ENCODE data around the gene JMY.

JMY gene, protein sequence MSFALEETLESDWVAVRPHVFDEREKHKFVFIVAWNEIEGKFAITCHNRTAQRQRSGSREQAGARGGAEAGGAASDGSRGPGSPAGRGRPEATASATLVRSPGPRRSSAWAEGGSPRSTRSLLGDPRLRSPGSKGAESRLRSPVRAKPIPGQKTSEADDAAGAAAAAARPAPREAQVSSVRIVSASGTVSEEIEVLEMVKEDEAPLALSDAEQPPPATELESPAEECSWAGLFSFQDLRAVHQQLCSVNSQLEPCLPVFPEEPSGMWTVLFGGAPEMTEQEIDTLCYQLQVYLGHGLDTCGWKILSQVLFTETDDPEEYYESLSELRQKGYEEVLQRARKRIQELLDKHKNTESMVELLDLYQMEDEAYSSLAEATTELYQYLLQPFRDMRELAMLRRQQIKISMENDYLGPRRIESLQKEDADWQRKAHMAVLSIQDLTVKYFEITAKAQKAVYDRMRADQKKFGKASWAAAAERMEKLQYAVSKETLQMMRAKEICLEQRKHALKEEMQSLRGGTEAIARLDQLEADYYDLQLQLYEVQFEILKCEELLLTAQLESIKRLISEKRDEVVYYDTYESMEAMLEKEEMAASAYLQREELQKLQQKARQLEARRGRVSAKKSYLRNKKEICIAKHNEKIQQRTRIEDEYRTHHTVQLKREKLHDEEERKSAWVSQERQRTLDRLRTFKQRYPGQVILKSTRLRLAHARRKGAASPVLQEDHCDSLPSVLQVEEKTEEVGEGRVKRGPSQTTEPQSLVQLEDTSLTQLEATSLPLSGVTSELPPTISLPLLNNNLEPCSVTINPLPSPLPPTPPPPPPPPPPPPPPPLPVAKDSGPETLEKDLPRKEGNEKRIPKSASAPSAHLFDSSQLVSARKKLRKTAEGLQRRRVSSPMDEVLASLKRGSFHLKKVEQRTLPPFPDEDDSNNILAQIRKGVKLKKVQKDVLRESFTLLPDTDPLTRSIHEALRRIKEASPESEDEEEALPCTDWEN

DNA sequence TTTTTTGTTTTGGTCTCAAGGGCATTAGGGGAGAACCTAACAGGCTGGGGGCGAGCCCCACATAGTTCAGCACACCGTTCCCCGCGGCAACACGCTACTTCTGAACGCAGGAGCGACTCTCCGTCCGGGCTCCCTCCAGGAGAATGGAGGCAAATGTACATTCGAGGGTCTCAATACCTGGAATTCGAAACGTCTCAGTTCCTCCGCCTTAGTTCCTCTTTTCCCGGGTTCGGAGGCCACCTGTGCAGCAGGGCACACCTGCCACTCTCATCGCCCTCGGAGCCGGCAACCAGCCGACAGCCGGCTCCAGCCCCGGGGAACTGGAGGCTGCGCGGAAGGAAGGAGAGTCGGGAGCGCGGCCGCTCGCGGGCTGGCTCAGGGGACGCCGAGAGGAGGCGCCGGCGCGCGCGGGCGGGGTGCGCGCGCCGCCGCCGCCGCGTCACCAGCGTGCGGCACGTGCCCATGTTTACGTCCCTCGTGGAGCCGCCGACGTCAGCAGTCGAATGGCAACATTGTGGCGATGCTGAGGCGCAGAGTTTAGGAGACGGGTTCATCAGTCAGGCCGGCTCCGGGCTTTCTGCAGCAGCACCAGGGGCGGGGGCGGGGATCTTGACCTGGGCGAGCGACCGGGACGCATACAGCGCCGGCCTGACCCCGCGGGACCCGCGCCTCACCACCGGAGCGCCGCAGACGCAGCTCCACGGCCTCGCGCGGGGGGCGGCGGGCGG lies at the start of gene JMY:
Gene JMY (plus strand): TSS at position 498 of the 728 bp plus-strand sequence. CDS start 520 bp downstream, outside the sequence.
- peak; percentile 69 to 73 for DNase-seq (ENCODE audit: extremely low read depth in 1 of 2, low read depth in 1 of 2)

DNA sequence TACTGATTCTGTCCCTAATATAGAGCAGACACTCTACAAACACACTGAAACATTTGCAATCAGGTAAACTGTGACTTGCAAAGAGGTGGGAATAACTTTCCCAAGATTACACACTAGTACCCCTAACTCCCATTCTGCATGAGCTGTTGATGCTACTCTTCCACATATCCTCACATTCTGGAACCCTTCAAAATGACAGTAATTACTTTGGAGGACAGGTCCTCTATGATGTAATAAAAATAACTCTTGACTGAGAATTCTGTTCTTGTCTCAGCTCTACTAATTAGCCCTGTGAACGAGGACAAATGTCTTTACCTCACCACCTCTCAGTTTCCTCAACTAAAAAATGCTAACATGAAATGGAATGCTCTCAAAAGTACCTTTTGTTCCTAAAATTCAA lies 49.5 kb upstream of the JMY start:
- no peak for DNase-seq (ENCODE audit: extremely low read depth in 1 of 2, low read depth in 1 of 2)

DNA sequence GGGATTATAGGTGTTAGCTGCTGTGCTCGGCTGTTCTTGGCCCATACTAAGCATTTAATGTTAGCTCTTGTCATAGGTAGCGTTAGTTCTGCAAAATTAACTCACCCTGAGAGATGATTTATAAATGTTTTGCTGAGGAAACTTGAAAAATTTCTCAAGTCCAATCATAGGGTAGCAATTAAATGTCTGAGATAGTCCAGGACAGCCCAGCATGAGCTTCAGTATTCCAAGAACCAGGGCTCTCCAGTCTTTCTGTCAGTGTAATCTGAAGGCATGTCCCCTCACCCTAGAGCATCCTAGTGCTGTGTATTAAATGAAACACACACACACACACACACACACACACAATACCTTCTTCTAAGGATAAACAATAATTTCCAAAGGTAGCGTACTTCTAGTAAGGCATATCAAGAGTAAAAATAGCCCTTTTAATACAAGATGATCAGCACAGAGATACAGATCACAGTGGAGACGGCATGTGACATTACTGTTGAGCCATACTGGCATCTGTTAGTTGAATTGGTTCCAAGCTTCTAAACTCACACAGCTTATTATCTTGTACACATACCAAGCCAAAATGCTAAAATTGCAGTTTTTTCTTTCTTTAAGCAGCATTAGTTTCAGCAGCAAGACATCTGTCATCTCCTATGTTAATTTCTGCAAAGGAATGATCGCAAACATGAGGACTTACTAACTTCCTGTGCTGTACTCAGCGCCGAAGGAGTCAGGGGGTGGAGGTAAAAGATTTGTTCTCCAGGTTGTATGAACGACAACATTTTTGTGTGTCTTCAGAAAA lies 46.3 kb upstream of the JMY start:
- DNase-seq (ENCODE audit: extremely low read depth in 1 of 2, low read depth in 1 of 2): no peak

DNA sequence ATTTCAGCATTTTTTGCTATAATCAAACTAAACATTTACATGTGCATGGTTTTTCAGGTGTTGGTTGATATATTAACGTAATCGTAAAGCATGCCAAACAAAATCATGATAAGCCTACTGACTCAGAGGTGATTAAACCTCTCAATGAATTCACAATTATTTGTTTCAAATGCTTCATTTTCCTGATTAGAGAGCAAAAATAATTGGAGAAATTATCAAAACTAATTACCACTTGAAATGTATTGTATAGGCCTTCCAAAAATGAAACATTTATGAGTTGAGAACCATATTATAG lies 45.7 kb upstream of the JMY start:
- no peak for DNase-seq (ENCODE audit: extremely low read depth in 1 of 2, low read depth in 1 of 2)

DNA sequence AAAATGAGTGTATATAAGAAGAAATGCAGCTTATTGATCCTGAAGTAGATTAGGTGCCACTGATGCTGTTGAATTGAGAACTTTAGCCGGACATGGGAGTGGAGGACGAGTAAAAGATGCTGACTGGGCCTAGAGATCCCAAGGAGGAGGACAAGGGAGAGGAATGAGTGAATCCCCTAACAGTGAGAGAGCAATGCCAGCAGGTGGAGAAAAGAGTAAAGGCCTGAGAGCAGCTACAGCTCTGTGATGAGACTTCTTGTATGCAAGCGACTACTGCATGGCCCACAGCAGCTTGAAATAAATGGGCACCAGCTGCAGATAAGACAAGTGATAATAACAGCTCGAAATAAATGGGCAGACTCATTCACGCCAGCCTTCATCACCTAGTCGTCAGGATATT lies 44.5 kb upstream of the JMY start:
- DNase-seq (ENCODE audit: extremely low read depth in 1 of 2, low read depth in 1 of 2): no peak

DNA sequence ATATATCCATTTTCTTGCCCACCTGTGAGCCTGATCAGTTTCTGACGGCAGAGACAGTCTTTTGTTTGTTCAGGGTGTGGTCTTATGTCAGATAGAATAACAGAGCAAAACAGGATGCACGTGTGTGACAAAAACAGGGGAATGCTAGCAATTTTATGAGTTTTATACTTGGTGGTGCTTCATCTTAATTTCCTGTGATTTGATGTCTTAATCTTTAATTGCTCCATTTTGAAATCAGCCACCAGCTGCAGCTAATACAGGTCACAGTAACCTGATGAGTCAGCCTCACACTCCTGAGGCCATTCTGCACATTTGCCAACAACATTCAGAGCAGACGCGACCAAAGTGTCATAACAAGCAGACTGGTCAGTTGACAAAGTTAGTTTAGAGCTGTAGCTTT lies 42.3 kb upstream of the JMY start:
- DNase-seq (ENCODE audit: extremely low read depth in 1 of 2, low read depth in 1 of 2): no peak

DNA sequence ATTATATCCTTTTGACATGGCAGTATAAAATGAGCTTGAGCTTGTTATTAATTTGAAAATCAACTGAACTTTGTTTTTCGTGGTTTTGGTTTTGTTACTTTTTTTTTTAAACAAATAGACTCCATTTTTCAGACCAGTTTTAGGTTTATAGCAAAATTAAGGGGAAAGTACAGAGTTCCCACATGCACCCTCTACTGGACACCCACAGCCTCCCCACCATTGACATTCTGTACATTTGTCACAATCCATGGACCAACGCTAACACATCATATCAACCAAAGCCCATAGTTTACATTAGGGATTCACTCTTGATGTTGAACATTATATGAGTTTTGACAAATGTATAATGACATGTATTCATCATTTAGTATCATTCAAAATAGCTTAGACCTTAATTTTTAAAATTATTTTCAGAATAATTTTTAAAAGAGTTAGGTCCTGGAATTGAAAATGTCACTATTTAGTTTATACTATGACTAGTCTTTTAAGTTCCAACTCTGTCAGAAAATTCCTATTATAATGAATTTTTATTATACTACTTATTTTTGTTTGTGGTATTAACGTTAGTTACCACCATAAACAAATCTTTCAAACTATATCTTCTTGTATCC lies 35.3 kb upstream of the JMY start:
- no peak for DNase-seq (ENCODE audit: extremely low read depth in 1 of 2, low read depth in 1 of 2)

DNA sequence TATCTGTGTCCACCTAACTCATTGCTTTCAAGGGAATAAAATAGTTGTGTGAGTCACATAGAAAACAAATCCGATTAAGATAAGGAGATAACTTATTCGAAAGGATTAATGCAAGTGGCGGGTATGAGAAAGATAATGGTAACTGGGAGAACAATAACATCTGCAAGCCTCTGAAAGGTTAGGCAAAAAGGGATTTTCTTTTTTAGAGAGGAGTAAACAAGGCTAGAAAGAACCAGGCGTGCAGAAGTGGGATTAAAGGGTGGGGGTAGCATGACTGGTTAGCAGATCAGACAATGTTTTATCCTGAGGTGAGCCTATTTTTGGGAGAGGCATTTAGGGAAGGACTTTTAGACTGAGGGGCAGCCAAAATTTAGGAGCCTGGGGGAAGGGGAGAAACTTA lies 34.7 kb upstream of the JMY start:
- DNase-seq (ENCODE audit: extremely low read depth in 1 of 2, low read depth in 1 of 2): no peak

DNA sequence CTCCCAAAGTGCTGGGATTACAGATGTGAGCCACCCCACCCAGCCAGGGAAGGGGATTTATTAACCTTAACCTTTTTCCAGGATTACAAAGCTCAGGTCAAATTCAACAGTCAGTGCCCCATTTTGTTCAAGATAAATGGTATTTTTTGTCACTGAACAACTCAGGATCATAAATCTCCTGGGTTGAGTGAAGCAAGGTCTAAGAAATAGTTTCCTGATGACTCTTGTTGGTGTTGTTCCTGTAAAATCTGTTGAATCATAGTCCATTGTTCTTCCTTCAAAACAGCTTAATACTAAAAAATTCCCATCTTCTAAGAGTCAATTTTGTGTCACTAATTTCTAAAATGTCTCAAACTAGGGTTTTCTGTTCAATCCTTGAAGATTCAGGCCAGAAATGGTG lies 33.9 kb upstream of the JMY start:
- no peak for DNase-seq (ENCODE audit: extremely low read depth in 1 of 2, low read depth in 1 of 2)

DNA sequence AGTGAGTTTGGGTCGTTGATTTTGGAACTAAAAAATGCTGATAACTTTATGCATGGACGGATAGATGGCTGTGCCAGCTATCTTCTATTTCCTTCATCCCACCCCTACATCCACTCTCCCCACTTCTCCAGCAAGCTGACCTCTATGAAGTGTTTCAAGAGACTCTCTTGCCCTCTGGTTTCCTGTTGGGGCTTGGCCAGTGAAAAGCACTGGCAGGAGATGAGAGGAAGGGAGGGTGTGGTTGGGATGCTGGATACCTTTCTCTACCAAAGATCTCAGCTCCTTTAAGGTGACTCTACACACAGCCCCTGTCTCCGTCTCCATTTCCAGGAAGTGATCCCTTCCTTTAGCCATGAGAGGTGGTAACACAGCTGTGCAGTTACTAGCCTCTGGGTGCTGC lies 30.0 kb upstream of the JMY start:
- DNase-seq (ENCODE audit: extremely low read depth in 1 of 2, low read depth in 1 of 2): no peak

DNA sequence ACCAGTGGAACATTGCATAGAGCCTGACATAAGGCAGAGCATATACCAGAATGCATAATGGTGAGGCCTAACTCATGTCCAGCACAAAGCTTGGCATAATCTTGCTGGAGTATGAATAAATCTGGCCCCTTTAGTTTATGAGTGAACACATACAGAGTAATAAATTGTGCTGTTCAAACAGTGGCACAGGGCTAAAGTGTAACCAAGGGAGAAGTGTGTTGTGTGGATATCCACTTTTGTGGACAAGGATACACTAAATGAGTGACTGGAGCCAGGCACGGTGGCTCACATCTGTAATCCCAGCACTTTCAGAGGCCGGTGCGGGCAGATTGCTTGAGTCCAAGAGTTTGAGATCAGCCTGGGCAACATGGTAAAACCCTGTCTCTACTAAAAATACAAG lies 29.4 kb upstream of the JMY start:
- no peak for DNase-seq (ENCODE audit: extremely low read depth in 1 of 2, low read depth in 1 of 2)

DNA sequence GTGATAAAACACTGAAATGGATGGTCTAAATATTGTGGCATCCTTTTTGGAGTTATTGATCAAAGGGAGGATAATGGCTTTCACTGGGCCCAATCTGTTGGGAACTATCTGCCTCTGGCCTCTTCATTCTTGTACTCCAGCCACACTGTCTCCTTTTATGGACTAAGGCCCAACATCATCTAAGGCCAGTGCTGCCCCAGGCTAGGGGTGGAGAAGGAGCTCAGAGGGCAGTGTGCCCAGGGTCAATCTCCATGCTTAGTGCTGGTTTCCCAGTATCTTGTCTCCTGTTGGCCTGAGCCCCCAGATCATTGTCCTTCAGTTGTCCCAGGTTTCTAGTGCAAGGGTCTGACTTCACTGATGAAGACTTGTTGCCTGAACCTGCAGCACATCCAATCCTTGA lies 26.4 kb upstream of the JMY start:
- no peak for DNase-seq (ENCODE audit: extremely low read depth in 1 of 2, low read depth in 1 of 2)

DNA sequence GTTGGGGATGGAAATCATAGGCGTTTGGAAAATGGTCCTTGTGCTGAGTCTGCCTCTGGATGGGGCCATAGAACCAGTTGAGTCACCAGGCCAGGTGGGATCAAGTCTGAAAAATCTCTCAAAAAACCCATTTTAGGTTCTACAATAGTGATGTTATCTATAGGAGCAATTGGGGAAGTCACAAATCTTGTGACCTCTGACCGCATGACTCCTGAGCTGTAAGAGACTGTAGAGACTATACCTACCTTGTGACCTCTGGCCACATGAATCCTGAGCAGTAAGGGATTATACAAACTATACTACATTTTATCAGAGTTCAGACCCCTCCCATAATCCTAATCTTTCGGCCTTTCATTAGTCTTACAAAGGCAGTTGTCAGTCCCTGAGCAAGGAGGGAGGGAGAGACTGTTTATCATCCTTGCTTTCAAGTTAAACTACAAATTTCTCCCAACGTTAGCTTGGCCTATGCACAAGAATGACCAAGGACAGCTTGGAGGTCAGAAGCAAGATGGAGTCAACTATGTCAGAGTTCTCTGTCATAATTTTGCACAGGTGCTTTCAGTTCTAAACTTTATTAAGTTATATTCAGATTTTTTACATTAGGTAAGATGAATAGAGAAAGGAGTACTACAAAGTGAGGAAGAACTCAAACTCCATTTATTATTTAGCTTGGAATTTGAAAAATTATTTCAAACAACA lies 11.5 kb upstream of the JMY start:
- no peak for DNase-seq (ENCODE audit: extremely low read depth in 1 of 2, low read depth in 1 of 2)

DNA sequence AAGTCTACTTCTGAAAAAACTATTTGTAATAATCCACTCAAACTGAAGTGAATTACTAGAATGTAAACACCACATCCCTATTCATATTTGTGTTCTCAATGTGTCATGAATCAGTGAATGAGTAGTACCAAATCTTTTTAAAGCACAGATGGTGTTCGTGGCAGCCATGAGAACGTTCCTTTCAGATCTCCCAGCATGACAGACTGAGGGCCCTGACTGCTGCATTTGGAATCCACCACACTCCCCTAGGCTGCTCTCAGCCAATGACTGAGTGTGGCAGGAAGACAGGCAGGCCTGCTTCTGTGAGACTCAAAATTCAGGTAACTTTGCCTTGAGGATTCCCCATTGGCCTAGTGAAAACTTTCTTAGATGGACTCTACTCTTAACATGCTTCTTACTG lies 10.9 kb upstream of the JMY start:
- no peak for DNase-seq (ENCODE audit: extremely low read depth in 1 of 2, low read depth in 1 of 2)

DNA sequence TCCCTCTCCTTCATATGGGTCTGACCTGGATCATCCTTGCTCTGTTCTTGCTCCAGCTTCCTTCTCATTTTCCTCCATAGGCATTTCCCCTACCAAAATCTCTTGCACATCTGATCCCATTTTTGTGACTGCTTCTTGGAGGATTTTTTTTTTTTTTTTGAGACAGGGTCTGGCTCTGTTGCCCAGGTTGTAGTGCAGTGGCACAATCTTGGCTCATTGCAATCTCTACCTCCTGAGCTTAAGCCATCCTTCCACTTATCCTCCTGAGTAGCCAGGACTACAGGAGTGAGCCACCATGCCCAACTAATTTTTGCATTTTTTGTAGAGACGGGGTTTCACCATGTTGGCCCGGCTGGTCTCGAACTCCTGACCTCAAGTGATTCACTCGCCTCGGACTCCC lies 10.5 kb upstream of the JMY start:
- DNase-seq (ENCODE audit: extremely low read depth in 1 of 2, low read depth in 1 of 2): no peak

DNA sequence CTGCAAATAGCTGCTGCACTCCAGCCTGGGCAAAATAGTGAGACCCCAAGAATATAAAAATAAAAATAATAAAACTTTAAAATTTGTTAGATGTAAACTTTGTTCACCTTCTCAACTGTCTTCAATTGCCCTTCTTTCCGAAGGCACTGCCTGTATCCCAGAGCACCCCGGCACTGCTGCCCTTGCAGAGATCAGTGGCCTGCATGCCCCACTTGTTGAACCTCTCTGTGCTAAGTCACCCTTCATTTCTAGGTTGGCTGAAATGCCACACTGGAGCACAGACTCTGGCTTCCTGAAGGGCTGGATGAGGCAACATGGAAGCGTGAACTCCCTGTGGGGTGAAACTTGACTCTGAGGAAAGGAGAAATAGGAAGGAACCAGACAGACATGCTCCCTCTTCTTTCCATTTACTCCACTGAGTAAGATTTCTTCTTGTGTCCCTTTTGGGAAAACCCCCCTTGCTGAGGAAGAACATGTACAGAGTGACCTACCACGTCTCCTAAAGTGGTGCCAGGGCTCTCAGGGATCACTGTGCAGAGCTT lies 8.4 kb upstream of the JMY start:
- no peak for DNase-seq (ENCODE audit: extremely low read depth in 1 of 2, low read depth in 1 of 2)

DNA sequence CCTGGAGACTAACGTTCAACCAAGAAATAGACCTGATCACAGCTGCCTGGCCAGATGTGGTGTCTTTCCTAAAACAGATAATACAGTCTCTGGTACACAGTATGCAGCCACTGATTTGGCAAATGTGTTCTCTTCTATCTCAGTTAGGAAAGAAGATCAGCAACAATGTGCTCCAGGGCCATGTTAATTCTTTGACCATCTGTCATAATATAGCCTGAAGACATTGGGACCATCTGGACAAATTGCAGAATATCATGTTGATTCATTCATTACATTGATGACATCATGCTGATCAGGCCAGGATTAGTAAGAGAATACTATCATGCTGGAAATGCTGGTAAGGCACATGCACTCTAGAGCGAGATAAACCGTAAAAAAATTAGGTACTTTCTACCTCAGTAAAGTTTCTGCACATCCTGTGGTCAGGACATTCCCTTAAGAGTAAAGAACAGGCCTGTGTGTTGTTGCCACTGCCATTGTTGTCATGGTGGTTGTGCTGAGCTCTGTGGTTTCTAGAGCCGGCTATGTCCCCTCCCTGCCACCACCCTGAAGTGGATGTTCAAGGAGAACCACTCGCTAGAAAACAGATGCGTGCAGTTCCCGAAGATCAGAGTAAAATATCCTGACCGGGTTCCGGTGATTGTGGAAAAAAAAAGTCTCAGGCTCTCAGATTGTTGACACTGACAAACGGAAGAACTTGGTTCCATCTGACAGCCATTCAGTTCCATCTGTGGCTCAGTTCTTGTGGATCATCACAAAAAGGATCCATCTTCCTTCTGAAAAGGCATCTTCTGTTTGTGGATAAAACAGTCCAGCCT lies 6.4 kb upstream of the JMY start:
- no peak for DNase-seq (ENCODE audit: extremely low read depth in 1 of 2, low read depth in 1 of 2)

DNA sequence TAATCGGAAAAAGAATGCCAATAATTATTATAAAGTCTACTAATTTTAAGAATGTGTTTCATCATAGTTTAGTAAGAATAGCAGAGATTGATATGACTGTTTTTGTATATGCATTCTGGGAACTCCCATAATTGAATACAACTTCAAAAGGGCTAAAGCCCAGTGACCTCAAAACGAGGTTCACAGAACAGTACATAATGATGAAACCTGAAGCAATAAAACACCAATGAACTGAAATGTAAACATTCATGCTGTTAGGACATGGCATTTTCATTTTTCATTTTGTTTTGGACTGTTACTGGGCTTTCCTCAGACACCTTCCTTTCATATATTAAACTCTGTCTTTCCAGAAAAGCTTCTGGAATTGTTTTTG lies 684 bp upstream of the JMY start:
- no peak for DNase-seq (ENCODE audit: extremely low read depth in 1 of 2, low read depth in 1 of 2)

All from stimulated activated CD8-positive, alpha-beta memory T cell treated with anti-CD3 and anti-CD28 coated beads, Interleukin-7, amount 100 ng/mL, for 48 hours (primary cell).